ENCODE data around the gene NAA38. TPM values are rescaled to one million over a fixed set of nuclear protein-coding genes. Genes with fewer than 3 reads are reported as not detected.

NAA38 gene
- total and polyA plus RNA-seq, 9 donors = 4.6 to 82.8 (median 54.6) TPM

DNA sequence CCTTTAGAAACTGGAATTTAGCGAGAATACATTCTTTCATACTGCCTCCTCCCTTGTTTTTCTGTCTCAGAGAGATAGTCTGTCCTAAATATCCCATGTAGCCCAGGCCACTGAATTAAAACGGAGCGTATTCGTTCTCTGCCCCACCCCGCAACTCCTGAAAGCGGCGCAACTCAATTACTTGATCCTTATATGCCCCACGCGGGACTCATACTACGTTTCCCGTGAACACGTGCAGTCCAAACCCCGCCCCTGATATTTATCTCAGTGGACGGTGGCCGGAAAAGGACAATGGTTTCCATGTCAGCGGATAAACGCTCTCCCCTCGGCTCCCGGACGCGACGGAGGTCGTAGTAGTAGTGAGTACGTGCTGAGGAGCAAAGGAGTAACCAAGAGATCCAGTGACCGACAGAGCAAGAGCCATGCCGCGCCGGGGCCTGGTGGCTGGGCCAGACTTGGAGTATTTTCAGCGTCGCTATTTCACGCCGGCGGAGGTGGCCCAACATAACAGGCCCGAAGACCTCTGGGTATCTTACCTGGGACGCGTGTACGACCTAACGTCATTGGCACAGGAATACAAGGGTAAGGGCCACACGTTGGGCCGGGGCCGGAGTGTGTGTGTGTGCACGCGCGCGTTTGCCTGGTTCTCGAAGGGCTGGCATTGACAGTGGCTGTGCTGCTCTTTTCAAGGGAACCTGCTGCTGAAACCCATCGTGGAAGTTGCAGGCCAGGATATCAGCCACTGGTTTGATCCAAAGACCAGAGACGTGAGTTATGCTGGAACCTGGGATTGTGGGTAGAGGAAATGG lies 558 bp upstream of the NAA38 start, which contains the start of gene CYB5D1:
TSS of gene CYB5D1 (plus strand) at position 291 of the 809 bp plus-strand sequence. CDS start at position 423, 132 bp downstream.
- 0 to 1% (median 1%) methylated on average over 48 of the region's 48 CpGs for WGBS, 3 donors

DNA sequence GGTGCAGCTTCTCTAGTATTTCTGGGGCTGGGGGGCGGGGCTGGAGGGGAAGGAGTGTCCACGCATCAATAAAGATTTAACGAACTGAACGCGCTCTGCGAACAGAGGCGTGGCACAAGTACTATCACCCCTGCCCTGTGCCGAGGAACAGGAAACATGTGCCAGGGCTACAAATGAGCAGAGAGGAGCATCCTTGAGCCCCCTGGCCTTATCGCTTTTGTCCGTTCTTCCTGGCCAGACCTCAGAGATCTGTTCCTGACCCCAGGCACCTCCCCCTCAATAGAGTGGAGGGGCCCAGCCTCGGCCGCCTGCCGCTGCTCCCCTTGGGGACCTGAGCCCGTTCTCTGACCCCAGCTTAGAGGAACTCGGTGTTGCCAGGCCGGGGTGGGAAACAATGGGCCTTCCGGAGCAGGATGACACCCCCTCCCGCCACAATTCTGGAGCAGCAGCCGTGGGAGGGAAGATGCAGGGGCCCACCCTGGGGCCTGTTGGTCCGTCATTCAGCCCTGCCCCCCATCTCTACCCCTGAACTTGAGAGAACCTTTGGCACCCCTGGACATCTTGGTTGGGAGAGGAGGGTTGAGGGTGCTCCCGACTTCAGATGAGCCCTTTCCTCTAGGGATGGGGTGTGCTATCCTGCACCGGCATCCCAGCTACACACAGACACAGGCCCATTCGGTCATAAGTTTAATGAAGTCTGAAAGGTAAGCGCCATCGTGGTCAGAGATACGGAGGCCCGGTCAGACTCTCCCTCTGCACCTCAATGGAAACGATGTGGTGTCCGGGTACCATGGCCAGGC lies 1.1 kb downstream of the NAA38 start:
- WGBS, 3 donors = 2 to 5% (median 4%) methylated on average over 29 of the region's 29 CpGs
- intact Hi-C loops (cut with DNase I) = loop anchor here (5.0 to 10.0 kb wide), 2 partner anchors 34 to 111 kb away; no protein-coding TSS in a partner anchor
- H3K4me3 ChIP-seq = peak overlapping the region; percentile 71
- TF ChIP-seq, protein P1, sequence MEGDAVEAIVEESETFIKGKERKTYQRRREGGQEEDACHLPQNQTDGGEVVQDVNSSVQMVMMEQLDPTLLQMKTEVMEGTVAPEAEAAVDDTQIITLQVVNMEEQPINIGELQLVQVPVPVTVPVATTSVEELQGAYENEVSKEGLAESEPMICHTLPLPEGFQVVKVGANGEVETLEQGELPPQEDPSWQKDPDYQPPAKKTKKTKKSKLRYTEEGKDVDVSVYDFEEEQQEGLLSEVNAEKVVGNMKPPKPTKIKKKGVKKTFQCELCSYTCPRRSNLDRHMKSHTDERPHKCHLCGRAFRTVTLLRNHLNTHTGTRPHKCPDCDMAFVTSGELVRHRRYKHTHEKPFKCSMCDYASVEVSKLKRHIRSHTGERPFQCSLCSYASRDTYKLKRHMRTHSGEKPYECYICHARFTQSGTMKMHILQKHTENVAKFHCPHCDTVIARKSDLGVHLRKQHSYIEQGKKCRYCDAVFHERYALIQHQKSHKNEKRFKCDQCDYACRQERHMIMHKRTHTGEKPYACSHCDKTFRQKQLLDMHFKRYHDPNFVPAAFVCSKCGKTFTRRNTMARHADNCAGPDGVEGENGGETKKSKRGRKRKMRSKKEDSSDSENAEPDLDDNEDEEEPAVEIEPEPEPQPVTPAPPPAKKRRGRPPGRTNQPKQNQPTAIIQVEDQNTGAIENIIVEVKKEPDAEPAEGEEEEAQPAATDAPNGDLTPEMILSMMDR (IDR thresholded peaks at IDR 0.05) = no peak
- no peak for TF ChIP-seq POLR2A (IDR thresholded peaks at IDR 0.05)
- no peak for TF ChIP-seq EP300 (IDR thresholded peaks at IDR 0.05)
- no peaks in the 10 kb centered on the region for H3K36me3 ChIP-seq
- H3K27ac ChIP-seq = peak overlapping the region; percentile 55 to 85
- no peaks in the 10 kb centered on the region for H3K27me3 ChIP-seq
- H3K9me3 ChIP-seq = no peaks in the 10 kb centered on the region
- peak; percentile 61 to 83 (median 69) for DNase-seq
- peaks cover 8% of the 10 kb centered on the region for H3K4me1 ChIP-seq (ENCODE audit: insufficient read depth)

More for the DNA sequence above, 558 bp upstream of the NAA38 start, which contains the start of gene CYB5D1:
- peak within 1 kb of the TSS; percentile 84 to 85 for H3K27ac ChIP-seq
- TF ChIP-seq POLR2A (IDR thresholded peaks at IDR 0.05) (peak; percentile 63), EP300 (IDR thresholded peaks at IDR 0.05) (peak; percentile 48)
- TF ChIP-seq, protein P1 (IDR thresholded peaks at IDR 0.05) = no peak
- peaks cover 6% of the 10 kb centered on the region for H3K4me1 ChIP-seq (ENCODE audit: insufficient read depth)
- intact Hi-C loops (cut with DNase I) = loop anchor here (5.0 to 10.0 kb wide), 2 partner anchors 36 to 113 kb away; no protein-coding TSS in a partner anchor
- no peaks in the 10 kb centered on the region for H3K27me3 ChIP-seq
- H3K4me3 ChIP-seq = peak within 1 kb of the TSS; percentile 71
- DNase-seq = peak; percentile 87 to 93 (median 90)
- H3K9me3 ChIP-seq = no peaks in the 10 kb centered on the region
- no peaks in the 10 kb centered on the region for H3K36me3 ChIP-seq

DNA sequence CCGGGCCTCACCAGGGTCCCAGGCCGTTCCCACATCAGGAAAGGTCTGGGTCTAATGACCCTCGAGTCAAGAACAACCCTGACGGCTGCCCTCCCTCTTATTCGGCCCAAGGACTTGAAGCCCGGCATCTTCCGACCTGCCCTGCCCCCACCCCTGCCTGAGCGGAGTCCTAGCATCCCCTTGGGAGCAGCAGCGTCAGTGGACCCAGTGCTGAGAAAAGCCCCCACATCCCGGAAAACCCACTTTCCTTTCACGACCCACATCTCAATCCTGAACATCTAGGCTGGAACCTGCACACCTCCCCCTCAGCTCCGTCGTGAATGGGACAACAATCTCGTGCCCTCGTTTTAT lies 1.7 kb downstream of the NAA38 start:
- Histone ChIP-seq H3K27ac (peak overlapping the region in 1 of 2 donors; percentile 85), H3K9me3 (no peaks in the 10 kb centered on the region), H3K4me3 (peak overlapping the region; percentile 15), H3K27me3 (no peaks in the 10 kb centered on the region), H3K36me3 (no peaks in the 10 kb centered on the region), H3K4me1 (ENCODE audit: insufficient read depth) (peaks cover 8% of the 10 kb centered on the region)
- WGBS, 3 donors = 14 to 18% (median 17%) methylated on average over 14 to 15 of the region's 15 CpGs
- intact Hi-C loops (cut with DNase I) = loop anchor here (5.0 to 10.0 kb wide), 2 partner anchors 33 to 111 kb away; no protein-coding TSS in a partner anchor
- peak in 3 of 5 donors; percentile 48 to 65 (median 53) for DNase-seq
- TF ChIP-seq EP300 (IDR thresholded peaks at IDR 0.05) = no peak
- no peak for TF ChIP-seq POLR2A (IDR thresholded peaks at IDR 0.05)
- TF ChIP-seq, protein P1 (IDR thresholded peaks at IDR 0.05) = no peak

Measured in ovary (tissue), 9 donors.